Fibroblast of the aortic adventitia (primary cell): ENCODE measurements around the gene GAS7. TPM values are rescaled to one million over a fixed set of nuclear protein-coding genes. Genes with fewer than 3 reads are reported as not detected.
A peak's percentile ranks its signal among the peaks of the same experiment; 100 is the strongest.

Experiments used
- DNase-seq: peaks from one replicate; pipeline ENCODE4 v3.0.0-alpha.2; 2010; ENCODE audit warnings: low read depth
- H3K4me3 ChIP-seq: 2 replicates; pipeline ENCODE4 v1.5.1; 2011; ENCODE audit warnings: low read depth, mild to moderate bottlenecking, control low read depth, low read length, moderate library complexity
- total RNA-seq: library from RNA; depleted of rRNA; stranded (reverse); fragments of >200 nt; gene quantifications from 2 replicates; pipeline ENCODE4 v1.2.3, GENCODE V29; 2012; ENCODE audit warnings: low replicate concordance
- TF ChIP-seq, protein P1 (sequence below): IDR thresholded peaks from 2 replicates; pipeline ENCODE4 v1.5.1; 2011; ENCODE audit warnings: mild to moderate bottlenecking, low read length, control low read depth, inconsistent platforms; ENCODE audit not compliant: insufficient read depth

The GAS7 gene
- total RNA-seq, 1 donor = 7.0 TPM

DNA sequence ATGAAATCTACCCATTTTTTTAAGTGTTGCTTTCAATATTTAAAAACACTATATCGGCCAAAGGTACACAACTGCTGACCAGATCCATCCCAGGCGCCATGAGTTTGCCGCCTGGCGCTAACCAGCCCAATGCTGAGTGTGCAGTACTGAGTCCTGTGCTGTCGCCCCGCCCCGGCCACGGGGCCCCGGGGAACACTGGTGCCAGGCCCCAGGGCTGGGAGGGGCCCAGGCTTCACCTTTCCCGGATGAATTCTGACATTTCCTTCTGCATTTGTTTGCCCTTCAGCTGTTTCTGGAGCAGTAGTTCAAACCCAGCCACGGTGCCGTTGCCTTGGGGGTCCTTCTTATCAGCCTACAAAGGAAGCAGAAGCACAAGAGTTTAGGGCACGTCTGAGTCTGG, 255.5 kb downstream of the GAS7 start:
- TF ChIP-seq, protein P1, sequence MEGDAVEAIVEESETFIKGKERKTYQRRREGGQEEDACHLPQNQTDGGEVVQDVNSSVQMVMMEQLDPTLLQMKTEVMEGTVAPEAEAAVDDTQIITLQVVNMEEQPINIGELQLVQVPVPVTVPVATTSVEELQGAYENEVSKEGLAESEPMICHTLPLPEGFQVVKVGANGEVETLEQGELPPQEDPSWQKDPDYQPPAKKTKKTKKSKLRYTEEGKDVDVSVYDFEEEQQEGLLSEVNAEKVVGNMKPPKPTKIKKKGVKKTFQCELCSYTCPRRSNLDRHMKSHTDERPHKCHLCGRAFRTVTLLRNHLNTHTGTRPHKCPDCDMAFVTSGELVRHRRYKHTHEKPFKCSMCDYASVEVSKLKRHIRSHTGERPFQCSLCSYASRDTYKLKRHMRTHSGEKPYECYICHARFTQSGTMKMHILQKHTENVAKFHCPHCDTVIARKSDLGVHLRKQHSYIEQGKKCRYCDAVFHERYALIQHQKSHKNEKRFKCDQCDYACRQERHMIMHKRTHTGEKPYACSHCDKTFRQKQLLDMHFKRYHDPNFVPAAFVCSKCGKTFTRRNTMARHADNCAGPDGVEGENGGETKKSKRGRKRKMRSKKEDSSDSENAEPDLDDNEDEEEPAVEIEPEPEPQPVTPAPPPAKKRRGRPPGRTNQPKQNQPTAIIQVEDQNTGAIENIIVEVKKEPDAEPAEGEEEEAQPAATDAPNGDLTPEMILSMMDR = no peak
- no peak for DNase-seq
- H3K4me3 ChIP-seq = no peak overlapping the region

DNA sequence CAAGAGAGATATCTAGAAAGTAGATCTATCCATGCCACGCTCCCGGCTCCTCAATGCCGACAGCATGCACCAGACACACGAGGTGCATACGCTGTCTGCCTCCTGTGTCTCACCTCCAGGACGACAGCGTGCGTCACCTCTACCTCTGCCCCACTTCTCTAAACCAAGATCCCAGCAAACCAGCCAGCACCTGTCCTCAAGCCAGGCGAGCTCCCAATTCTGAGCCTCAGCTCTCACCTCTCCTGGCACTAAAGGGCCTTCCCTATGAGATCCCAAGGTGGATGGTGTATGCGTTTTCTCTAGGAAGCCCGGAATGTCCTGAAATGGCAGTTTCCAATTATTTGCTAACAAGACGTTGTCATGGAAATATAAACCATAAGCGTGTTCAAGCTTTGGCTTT, 257.1 kb downstream of the GAS7 start:
- H3K4me3 ChIP-seq = no peak overlapping the region
- TF ChIP-seq, protein P1 = no peak
- DNase-seq = no peak

DNA sequence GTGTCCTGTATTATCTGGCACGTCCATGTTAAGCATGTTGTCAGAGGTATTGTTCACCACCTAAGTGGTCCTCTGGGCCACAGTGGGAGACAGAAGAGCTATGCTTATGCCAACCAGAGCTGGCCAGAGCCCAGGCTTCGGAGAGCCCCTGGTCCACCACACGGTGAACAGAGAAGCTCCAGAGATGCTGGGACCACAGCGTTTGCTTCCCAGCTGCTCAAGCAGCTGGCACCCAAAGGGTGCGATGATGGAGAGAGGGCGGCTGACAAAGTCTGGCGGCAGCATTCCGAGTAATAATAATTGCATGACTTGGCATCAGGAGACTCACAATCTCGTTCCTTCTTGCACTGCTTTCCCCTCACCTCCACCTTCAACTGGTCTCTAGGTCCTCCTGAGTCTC, 257.6 kb downstream of the GAS7 start:
- TF ChIP-seq, protein P1 = no peak
- DNase-seq = no peak
- no peak overlapping the region for H3K4me3 ChIP-seq

DNA sequence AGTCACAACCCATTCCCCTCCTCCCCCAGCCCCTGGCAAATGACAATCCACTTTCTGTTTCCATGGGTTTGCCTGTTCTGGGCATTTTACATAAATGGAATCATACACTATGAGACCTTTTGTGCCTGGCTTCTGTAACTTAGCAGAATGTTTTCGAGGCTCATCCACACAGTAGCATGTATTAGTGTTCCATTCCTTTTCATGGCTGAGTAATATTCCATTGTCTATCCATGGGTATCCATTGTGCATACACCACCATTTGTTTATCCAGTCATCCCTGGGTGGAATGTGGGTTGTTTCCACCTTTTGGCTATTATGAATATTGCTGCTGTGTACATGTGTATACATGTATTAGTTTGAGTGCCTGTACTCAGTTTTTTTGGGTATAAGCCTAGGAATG, 259.6 kb downstream of the GAS7 start:
- H3K4me3 ChIP-seq = no peak overlapping the region
- TF ChIP-seq, protein P1 = no peak
- DNase-seq = no peak

DNA sequence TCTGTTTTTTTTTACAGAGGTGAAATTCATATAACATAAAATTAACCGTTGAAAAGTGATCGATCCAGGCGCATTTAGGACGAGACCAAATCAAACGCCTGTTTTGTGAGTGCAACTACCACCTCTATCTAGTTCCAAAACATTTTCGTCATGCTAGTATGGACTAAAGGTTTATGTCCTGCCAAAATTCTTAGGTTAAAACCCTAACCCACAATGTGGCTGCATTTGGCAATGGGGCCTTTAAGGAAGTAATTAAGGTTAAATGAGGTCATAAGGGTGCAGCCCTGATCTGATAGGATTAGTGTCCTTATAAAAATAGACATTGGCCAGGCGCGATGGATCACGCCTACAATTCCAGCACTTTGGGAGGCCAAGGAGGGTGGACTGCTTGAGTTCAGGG, 260.5 kb downstream of the GAS7 start:
- peak; percentile 1 for DNase-seq
- TF ChIP-seq, protein P1 = no peak

DNA sequence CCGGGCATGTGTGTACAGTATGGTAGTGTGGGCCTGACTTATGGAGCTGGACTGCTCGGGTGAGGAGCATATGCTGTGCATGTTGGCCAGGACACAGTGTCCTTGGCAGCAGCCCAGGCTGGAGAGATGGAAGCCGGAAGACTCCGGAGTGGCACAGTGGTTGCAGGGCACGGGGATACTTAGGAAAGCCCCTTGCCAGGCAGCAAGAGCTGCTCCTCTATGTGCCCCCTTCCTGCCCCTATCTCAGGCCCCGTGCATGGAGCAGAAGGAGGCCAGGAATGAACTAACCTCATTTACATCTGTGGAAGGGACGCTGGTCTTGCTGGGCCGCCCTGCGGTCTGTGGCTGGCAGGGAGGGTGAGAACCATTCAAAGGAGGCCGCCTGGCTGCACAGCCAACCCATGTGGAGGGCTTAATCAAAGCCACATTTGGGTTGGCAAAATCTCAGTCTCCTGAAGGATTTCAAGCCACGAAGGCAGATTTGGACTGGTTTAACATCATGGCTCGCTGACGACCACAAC, 261.1 kb downstream of the GAS7 start:
- DNase-seq = peak; percentile 51
- TF ChIP-seq, protein P1 = no peak

More for the DNA sequence above, 260.5 kb downstream of the GAS7 start:
- no peak overlapping the region for H3K4me3 ChIP-seq

DNA sequence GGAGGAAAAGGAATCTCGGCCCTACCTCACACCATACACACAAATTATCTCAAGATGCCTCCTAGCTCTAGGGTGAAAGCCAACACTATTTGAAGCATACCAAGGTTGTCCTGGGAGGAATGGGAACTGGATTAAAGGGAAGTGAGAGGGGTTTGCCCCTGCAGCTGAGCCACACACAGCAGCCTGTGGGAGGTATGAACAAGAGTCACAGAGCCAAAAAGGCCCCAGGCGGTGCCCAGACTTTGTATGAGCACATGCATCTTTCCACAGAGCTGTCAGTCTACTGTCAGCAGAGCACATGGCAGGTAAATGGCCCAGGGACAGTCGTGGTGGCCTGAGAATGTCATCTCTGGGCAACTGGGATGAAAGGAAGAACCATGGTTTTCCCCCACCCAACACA, 262.3 kb downstream of the GAS7 start:
- TF ChIP-seq, protein P1 = no peak
- no peak overlapping the region for H3K4me3 ChIP-seq
- no peak for DNase-seq

More for the DNA sequence above, 261.1 kb downstream of the GAS7 start:
- no peak overlapping the region for H3K4me3 ChIP-seq
